PC-3 (cell line): Measurements from ENCODE around the gene DNAJC1. TPM values are rescaled to one million over a fixed set of nuclear protein-coding genes. Genes with fewer than 3 reads are reported as not detected.
A peak's percentile ranks its signal among the peaks of the same experiment; 100 is the strongest.
"Not testable (repeated sequence)": the region's sequence is repeated elsewhere in the genome, so short reads cannot be mapped to it uniquely, and the experiment has no call there.

Experiments used
- ATAC-seq: fragments of 200-7000 bp; cut with Tn5 transposase; 2 replicates; pipeline ENCODE4 v1.9.1; 2020; ENCODE audit warnings: mild to moderate bottlenecking, moderate library complexity
- BruUV-seq: library from RNA; stranded (reverse); fragments of 400-500 nt; replicated peaks from 2 replicates; lab custom pipeline; 2021; lab: Mats Ljungman, UMichigan
- CTCF ChIA-PET: fragments of 300-600 bp; sonication (Branson Sonifier 250); formaldehyde crosslinking; loops from one replicate; lab custom pipeline; 2022; ENCODE audit warnings: antibody characterized with exemption; lab: Charles Lee
- POLR2A ChIA-PET: fragments of 300-600 bp; sonication (Branson Sonifier 250); formaldehyde crosslinking; loops from one replicate; lab custom pipeline; 2022; ENCODE audit warnings: antibody characterized with exemption; ENCODE audit not compliant: unreplicated experiment; lab: Charles Lee
- DNase-seq: peaks from one replicate; pipeline ENCODE4 v3.0.0-alpha.2; 2015
- H2AFZ ChIP-seq: fragments of 300-600 bp; sonication (generic); 2 replicates; pipeline ENCODE4 v1.6.0; 2016; ENCODE audit warnings: antibody characterized with exemption, low read length
- H3F3A ChIP-seq: fragments of 300-600 bp; sonication (generic); one replicate; pipeline ENCODE4 v1.6.0; 2017; ENCODE audit warnings: antibody characterized with exemption, low read length, control low read depth, mild to moderate bottlenecking; ENCODE audit not compliant: unreplicated experiment
- H3K27ac ChIP-seq: fragments of 300-600 bp; sonication (generic); 2 replicates; pipeline ENCODE4 v1.5.1; 2016; ENCODE audit warnings: mild to moderate bottlenecking, low read length
- H3K27me3 ChIP-seq: fragments of 300-600 bp; sonication (generic); 2 replicates; pipeline ENCODE4 v1.6.1; 2016; ENCODE audit warnings: low read length, mixed read lengths
- H3K36me3 ChIP-seq: fragments of 300-600 bp; sonication (generic); 2 replicates; pipeline ENCODE4 v1.6.1; 2016; ENCODE audit warnings: low read depth, mixed run types, low read length, mixed read lengths
- H3K4me1 ChIP-seq: fragments of 300-600 bp; sonication (generic); 2 replicates; pipeline ENCODE4 v1.5.1; 2016; ENCODE audit warnings: low read length; ENCODE audit not compliant: insufficient read depth
- H3K4me2 ChIP-seq: fragments of 300-600 bp; sonication (generic); 2 replicates; pipeline ENCODE4 v1.6.0; 2016; ENCODE audit warnings: low read length
- H3K4me3 ChIP-seq: fragments of 300-600 bp; sonication (generic); 2 replicates; pipeline ENCODE4 v1.5.1; 2016; ENCODE audit warnings: mild to moderate bottlenecking, low read length, mixed read lengths
- H3K79me2 ChIP-seq: fragments of 300-600 bp; sonication (generic); 2 replicates; pipeline ENCODE4 v1.6.1; 2017; ENCODE audit warnings: low read length, mixed read lengths
- H3K9ac ChIP-seq: fragments of 300-600 bp; sonication (generic); 2 replicates; pipeline ENCODE4 v1.6.0; 2016; ENCODE audit warnings: mild to moderate bottlenecking, low read length
- H3K9me2 ChIP-seq: fragments of 300-600 bp; sonication (generic); replicated peaks from 2 replicates; pipeline ENCODE4 v1.6.1; 2016; ENCODE audit warnings: mixed run types, low read length, mixed read lengths
- H3K9me3 ChIP-seq: fragments of 300-600 bp; sonication (generic); 2 replicates; pipeline ENCODE4 v1.6.1; 2016; ENCODE audit warnings: low read length, mixed read lengths
- H4K20me1 ChIP-seq: fragments of 300-600 bp; sonication (generic); 2 replicates; pipeline ENCODE4 v1.6.1; 2016; ENCODE audit warnings: low read length, mixed read lengths
- CTCF ChIP-seq: fragments of 300-600 bp; sonication (generic); conservative IDR thresholded peaks from 2 replicates; pipeline ENCODE4 v1.5.1; 2017; ENCODE audit warnings: antibody characterized with exemption, low read depth, mild to moderate bottlenecking, low read length
- EZH2 ChIP-seq: fragments of 300-600 bp; sonication (generic); IDR thresholded peaks from one replicate; pipeline ENCODE4 v1.6.1; 2017; ENCODE audit warnings: antibody characterized with exemption, mild to moderate bottlenecking, low read length; ENCODE audit not compliant: unreplicated experiment
- EZH2phosphoT487 ChIP-seq: fragments of 300-600 bp; sonication (generic); IDR thresholded peaks from 2 replicates; pipeline ENCODE4 v1.6.1; 2018; ENCODE audit warnings: mild to moderate bottlenecking, antibody characterized with exemption, low read length, borderline replicate concordance
- intact Hi-C: fragments of 100-400 bp; cut with micrococcal nuclease; formaldehyde crosslinking; loops from 2 replicates; pipeline ENCODE4 v1.9.0; 2023
- total RNA-seq: library from RNA; depleted of rRNA; stranded (reverse); fragments of >200 nt; gene quantifications from 2 replicates; pipeline ENCODE4 v1.2.3, GENCODE V29; 2014

DNAJC1 gene
- total RNA-seq, 1 experiment from 2014 or later, result 53.4 TPM

- ATAC-seq (no peak), DNase-seq (no peak)
- no peaks in the 10 kb centered on the region for H3K79me2 ChIP-seq
- POLR2A ChIA-PET, result no interaction called here
- no peak overlapping the region for H3K4me2 ChIP-seq
- intact Hi-C loops, result no loop called here
- CTCF ChIA-PET, result no interaction called here
- H3K4me1 ChIP-seq, result no peaks in the 10 kb centered on the region
- BruUV-seq, result no TSS peak
- TF ChIP-seq EZH2 (no peak), CTCF (no peak), EZH2phosphoT487 (no peak)
- H3K4me3 ChIP-seq, result no peak overlapping the region
- H3K9me3 ChIP-seq, result peaks cover 12% of the 10 kb centered on the region; the same call in 1 of the 2 replicates
- H3F3A ChIP-seq, result no peaks in the 10 kb centered on the region
- no peak overlapping the region for H2AFZ ChIP-seq
- H3K27ac ChIP-seq, result no peak overlapping the region
- 0 out of 2 replicates have a peak, but pooled peaks cover 12% of the 10 kb centered on the region for H3K36me3 ChIP-seq
- no peaks in the 10 kb centered on the region for H4K20me1 ChIP-seq
- H3K9me2 ChIP-seq, result no peaks in the 10 kb centered on the region
- no peak overlapping the region for H3K9ac ChIP-seq
- H3K27me3 ChIP-seq, result no peaks in the 10 kb centered on the region
Observed at GRCh38 chr10:21825345-21825744, 178.2 kb downstream of the DNAJC1 start.

GRCh38 chr10:21824409-21824808 is 179.1 kb downstream of the DNAJC1 start:
- Histone ChIP-seq H3K4me2 (no peak overlapping the region), H3K4me3 (no peak overlapping the region), H3K27ac (no peak overlapping the region), H4K20me1 (no peaks in the 10 kb centered on the region), H2AFZ (no peak overlapping the region), H3K36me3 (0 out of 2 replicates have a peak, but pooled peaks cover 8% of the 10 kb centered on the region), H3K79me2 (no peaks in the 10 kb centered on the region), H3K9ac (no peak overlapping the region), H3K9me3 (peaks cover 12% of the 10 kb centered on the region; the same call in 1 of the 2 replicates), H3K4me1 (no peaks in the 10 kb centered on the region), H3K27me3 (no peaks in the 10 kb centered on the region), H3K9me2 (no peaks in the 10 kb centered on the region), H3F3A (no peaks in the 10 kb centered on the region)
- ChIA-PET POLR2A (no interaction called here), CTCF (no interaction called here)
- DNase-seq, result no peak
- no peak for ATAC-seq
- intact Hi-C loops, result no loop called here
- BruUV-seq, result no TSS peak
- no peak for TF ChIP-seq CTCF
- no peak for TF ChIP-seq EZH2
- TF ChIP-seq EZH2phosphoT487, result no peak

GRCh38 chr10:21823617-21824016 is 179.9 kb downstream of the DNAJC1 start:
- Histone ChIP-seq H3K4me2 (no peak overlapping the region), H3K9ac (no peak overlapping the region), H3K27ac (no peak overlapping the region), H3K9me3 (peaks cover 12% of the 10 kb centered on the region; the same call in 1 of the 2 replicates), H4K20me1 (no peaks in the 10 kb centered on the region), H3K4me1 (no peaks in the 10 kb centered on the region), H3K79me2 (no peaks in the 10 kb centered on the region), H3K4me3 (no peak overlapping the region), H3K27me3 (no peaks in the 10 kb centered on the region), H3K36me3 (0 out of 2 replicates have a peak, but pooled peaks cover 8% of the 10 kb centered on the region), H3K9me2 (no peaks in the 10 kb centered on the region), H2AFZ (no peak overlapping the region), H3F3A (no peaks in the 10 kb centered on the region)
- ChIA-PET POLR2A (interaction anchor here (0.6 kb wide), 1 partner anchor 64 kb away, joined by 7 read pairs; no protein-coding TSS in a partner anchor), CTCF (no interaction called here)
- intact Hi-C loops, result no loop called here
- BruUV-seq, result no TSS peak
- peak; percentile 6 for DNase-seq
- ATAC-seq, result peak; percentile 66
- TF ChIP-seq CTCF (no peak), EZH2phosphoT487 (no peak), EZH2 (no peak)

GRCh38 chr10:21822273-21822672 is 181.3 kb downstream of the DNAJC1 start:
- ATAC-seq, intact Hi-C loops, H3K9ac ChIP-seq, H3K27ac ChIP-seq, POLR2A ChIA-PET, H3K9me2 ChIP-seq, H3K9me3 ChIP-seq, DNase-seq, CTCF ChIA-PET, H2AFZ ChIP-seq, H3K36me3 ChIP-seq, H3K4me1 ChIP-seq, BruUV-seq, H3K79me2 ChIP-seq, H4K20me1 ChIP-seq, H3F3A ChIP-seq, H3K4me2 ChIP-seq, H3K27me3 ChIP-seq, H3K4me3 ChIP-seq: not testable (repeated sequence)
